ENCODE data around the gene POLR2C. TPM values are rescaled to one million over a fixed set of nuclear protein-coding genes. Genes with fewer than 3 reads are reported as not detected.

Gene POLR2C
- total and polyA plus RNA-seq, 2 of the 13 experiments (the other 11 are each of a cell fraction or from before 2014, with no cell fraction given), result 104 to 216 TPM

- intact Hi-C loops (cut with micrococcal nuclease; ENCODE audit: unreplicated experiment) (no loop called here), in situ Hi-C loops (cut with HindIII; ENCODE audit: extremely low pct_ligation_motif_present, low pct_unique_long_range_greater_than_20kb) (no loop called here)
- BruUV-seq (replicated peaks), result no TSS peak
- Histone ChIP-seq H3K9me3 (ENCODE audit: low read length) (no peaks in the 10 kb centered on the region), H3K79me2 (ENCODE audit: insufficient read depth, low read length) (peaks cover 28% of the 10 kb centered on the region), H3K4me1 (ENCODE audit: insufficient read depth, low read length) (peaks cover 69% of the 10 kb centered on the region), H3K36me3 (replicated peaks in 1 of 2; ENCODE audit: control insufficient read depth in 1 of 2, insufficient read depth in 2 of 2, low read length in 2 of 2) (peaks cover 35 to 77% of the 10 kb centered on the region in 2 experiments), H3K27ac (ENCODE audit: extremely low read length, insufficient read depth, low read length) (no peak overlapping the region), H2AFZ (ENCODE audit: low read length) (no peak overlapping the region), H3K9ac (ENCODE audit: insufficient read depth, low read depth, low read length) (no peak overlapping the region), H4K20me1 (ENCODE audit: insufficient read depth, low read length) (no peaks in the 10 kb centered on the region), H3K27me3 (ENCODE audit: control insufficient read depth in 1 of 2, insufficient read depth in 2 of 2, low read length in 2 of 2) (no peaks in the 10 kb centered on the region; a peak in 1 of 5 replicates), H3K4me2 (ENCODE audit: low read depth, low read length) (no peak overlapping the region), H3K4me3 (replicated peaks in 1 of 3; ENCODE audit: insufficient read depth in 1 of 3, low read depth in 2 of 3, low read length in 3 of 3) (no peak overlapping the region)
- WGBS (ENCODE audit: low lambda C conversion rate), result 98% methylated on average over 2 of the region's 2 CpGs
- DNase-seq (ENCODE audit: low spot score), result no peak
- ATAC-seq, result no peak
- ChIA-PET CTCF (ENCODE audit: low intra/inter-chr PET ratio, low total read pairs) (no interaction called here), POLR2A (interaction anchor here (1.4 kb wide), 2 partner anchors 11 to 21 kb away, joined by 3 to 4 read pairs; partner anchors contain the start of genes CIAPIN1 and COQ9)
- no peak for TF ChIP-seq MXD1 (CRISPR knock-in tag; IDR thresholded peaks at IDR 0.05)
- no peak for TF ChIP-seq NBN (conservative IDR thresholded peaks at IDR 0.05)
- TF ChIP-seq YEATS4 (CRISPR knock-in tag; IDR thresholded peaks at IDR 0.05; ENCODE audit: borderline replicate concordance), result no peak
- TF ChIP-seq ZSCAN12 (CRISPR knock-in tag; IDR thresholded peaks at IDR 0.05), result no peak
- TF ChIP-seq DBP (CRISPR knock-in tag; IDR thresholded peaks at IDR 0.05; ENCODE audit: not compliant biosample characterization), result no peak
- TF ChIP-seq ZNF646 (CRISPR knock-in tag; IDR thresholded peaks at IDR 0.05), result no peak
- no peak for TF ChIP-seq ZNF496 (CRISPR knock-in tag; IDR thresholded peaks at IDR 0.05; ENCODE audit: insufficient replicate concordance)
- no peak for TF ChIP-seq ZNF512 (CRISPR knock-in tag; IDR thresholded peaks at IDR 0.05)
- no peak for FAIRE-seq
Measured at GRCh38 chr16:57468346-57468745, 5.9 kb downstream of the POLR2C start.
